ENCODE data around the gene SPACA6. TPM values are rescaled to one million over a fixed set of nuclear protein-coding genes. Genes with fewer than 3 reads are reported as not detected.

The SPACA6 gene
- total and polyA plus RNA-seq, 9 of the 15 experiments (the other 6 are each of a cell fraction or from before 2014, with no cell fraction given): 1.3 to 17.3 (median 6.2) TPM

DNA sequence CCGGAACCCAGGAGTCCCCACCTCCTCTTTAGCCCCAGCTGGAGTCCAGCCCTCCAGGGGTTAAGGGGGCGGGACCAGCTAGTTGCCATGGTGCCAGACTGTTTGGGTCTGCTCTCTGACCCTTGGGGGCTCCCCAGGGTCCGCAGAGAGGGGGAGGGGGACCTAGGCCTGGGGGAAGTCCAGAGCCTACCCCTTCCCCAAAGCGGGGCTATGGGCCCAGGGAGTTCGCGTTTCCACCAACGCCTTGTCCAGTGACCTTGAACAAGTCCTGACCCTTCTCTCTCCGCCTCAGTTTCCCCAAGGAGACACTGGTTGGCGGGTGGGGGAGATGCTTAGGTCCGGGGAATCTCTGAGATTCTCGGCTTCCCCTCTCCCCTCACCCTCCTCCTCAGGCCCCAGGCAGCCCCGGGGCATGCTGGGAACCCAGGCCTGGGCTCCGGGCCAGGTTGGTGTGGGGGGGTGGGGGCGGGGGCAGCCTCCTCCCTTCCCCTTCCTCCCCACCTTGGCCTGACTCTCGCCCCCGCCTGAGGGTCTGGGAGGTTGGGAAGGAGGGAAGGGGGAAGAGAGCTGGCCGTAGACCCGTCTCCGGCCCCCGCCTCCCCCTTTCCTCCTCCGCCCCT, 2.6 kb upstream of the SPACA6 start (continued):
- TF ChIP-seq RREB1 (CRISPR knock-in tag; IDR thresholded peaks at IDR 0.05) (no peak), ZNF77 (CRISPR knock-in tag; IDR thresholded peaks at IDR 0.05) (no peak), TRIM25 (IDR thresholded peaks at IDR 0.05; ENCODE audit: borderline replicate concordance) (no peak), ZNF143 (CRISPR knock-in tag; IDR thresholded peaks at IDR 0.05) (peak; percentile 76), NR2F6 (CRISPR knock-in tag; IDR thresholded peaks at IDR 0.05) (no peak), RFX1 (IDR thresholded peaks at IDR 0.05) (peak; percentile 89), REST (IDR thresholded peaks at IDR 0.05; ENCODE audit: borderline replicate concordance) (no peak), REST (CRISPR knock-in tag; IDR thresholded peaks at IDR 0.05; ENCODE audit: low read depth) (no peak), OTX1 (CRISPR knock-in tag; IDR thresholded peaks at IDR 0.05) (no peak), ZNF561 (CRISPR knock-in tag; conservative IDR thresholded peaks at IDR 0.05) (no peak)
- TF ChIP-seq, protein P1, sequence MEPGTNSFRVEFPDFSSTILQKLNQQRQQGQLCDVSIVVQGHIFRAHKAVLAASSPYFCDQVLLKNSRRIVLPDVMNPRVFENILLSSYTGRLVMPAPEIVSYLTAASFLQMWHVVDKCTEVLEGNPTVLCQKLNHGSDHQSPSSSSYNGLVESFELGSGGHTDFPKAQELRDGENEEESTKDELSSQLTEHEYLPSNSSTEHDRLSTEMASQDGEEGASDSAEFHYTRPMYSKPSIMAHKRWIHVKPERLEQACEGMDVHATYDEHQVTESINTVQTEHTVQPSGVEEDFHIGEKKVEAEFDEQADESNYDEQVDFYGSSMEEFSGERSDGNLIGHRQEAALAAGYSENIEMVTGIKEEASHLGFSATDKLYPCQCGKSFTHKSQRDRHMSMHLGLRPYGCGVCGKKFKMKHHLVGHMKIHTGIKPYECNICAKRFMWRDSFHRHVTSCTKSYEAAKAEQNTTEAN (CRISPR knock-in tag; IDR thresholded peaks at IDR 0.05): no peak
